H9 (cell line): ENCODE data around the gene UBAC1. TPM values are rescaled to one million over a fixed set of nuclear protein-coding genes. Genes with fewer than 3 reads are reported as not detected.
A peak's percentile ranks its signal among the peaks of the same experiment; 100 is the strongest.

Experiments
- DNase-seq: peaks from one replicate; pipeline ENCODE4 v3.0.0-alpha.2; 2017
- H2AFZ ChIP-seq: one replicate; pipeline ENCODE4 v1.6.1; 2013; ENCODE audit warnings: mild to moderate bottlenecking, low read length, control low read depth, moderate library complexity
- H2AK5ac ChIP-seq: 2 replicates; pipeline ENCODE4 v1.6.1; 2013; ENCODE audit warnings: low read length, control low read depth, mixed read lengths; ENCODE audit not compliant: insufficient read length
- H2BK120ac ChIP-seq: one replicate; pipeline ENCODE4 v1.6.1; 2013; ENCODE audit warnings: low read depth, mild to moderate bottlenecking, low read length, control low read depth, inconsistent platforms; ENCODE audit not compliant: poor library complexity, severe bottlenecking
- H2BK12ac ChIP-seq: 2 replicates; pipeline ENCODE4 v1.6.1; 2013; ENCODE audit warnings: low read length, control low read depth, mixed read lengths, low read depth; ENCODE audit not compliant: insufficient read length
- H2BK15ac ChIP-seq: 2 replicates; pipeline ENCODE4 v1.6.1; 2013; ENCODE audit warnings: low read depth, low read length, control low read depth
- H2BK20ac ChIP-seq: one replicate; pipeline ENCODE4 v1.6.1; 2013; ENCODE audit warnings: low read depth, mild to moderate bottlenecking, low read length, control low read depth, inconsistent platforms; ENCODE audit not compliant: poor library complexity, severe bottlenecking
- H2BK5ac ChIP-seq: 2 replicates; pipeline ENCODE4 v1.6.1; 2013; ENCODE audit warnings: low read length, control low read depth, mixed read lengths; ENCODE audit not compliant: insufficient read length
- H3K14ac ChIP-seq: 2 replicates; pipeline ENCODE4 v1.6.1; 2013; ENCODE audit warnings: low read length, control low read depth; ENCODE audit not compliant: insufficient read depth
- H3K18ac ChIP-seq: 2 replicates; pipeline ENCODE4 v1.6.1; 2013; ENCODE audit warnings: low read depth, mild to moderate bottlenecking, mixed read lengths, low read length, control low read depth; ENCODE audit not compliant: insufficient read length
- H3K23ac ChIP-seq: 2 replicates; pipeline ENCODE4 v1.6.1; 2013; ENCODE audit warnings: low read length, control low read depth, mixed read lengths, low read depth; ENCODE audit not compliant: insufficient read length
- H3K23me2 ChIP-seq: 2 replicates; pipeline ENCODE4 v1.6.1; 2013; ENCODE audit warnings: low read depth, mild to moderate bottlenecking, mixed read lengths, low read length, control low read depth; ENCODE audit not compliant: insufficient read length, poor library complexity, severe bottlenecking
- H3K27ac ChIP-seq: 2 replicates; pipeline ENCODE4 v1.5.1; 2013; ENCODE audit warnings: low read length, control low read depth, mixed read lengths, low read depth; ENCODE audit not compliant: insufficient read length
- H3K27me3 ChIP-seq: 2 replicates; pipeline ENCODE4 v1.6.1; 2013; ENCODE audit warnings: low read length, control low read depth, inconsistent platforms; ENCODE audit not compliant: insufficient read depth
- H3K4ac ChIP-seq: 2 replicates; pipeline ENCODE4 v1.6.1; 2013; ENCODE audit warnings: low read depth, mild to moderate bottlenecking, control low read depth, inconsistent platforms, low read length, moderate library complexity
- H3K4me1 ChIP-seq: 2 replicates; pipeline ENCODE4 v1.6.1; 2013; ENCODE audit warnings: low read length, control low read depth, inconsistent platforms; ENCODE audit not compliant: insufficient read depth
- H3K4me2 ChIP-seq: 2 replicates; pipeline ENCODE4 v1.6.1; 2013; ENCODE audit warnings: low read length, control low read depth, mixed read lengths; ENCODE audit not compliant: insufficient read length, insufficient read depth
- H3K56ac ChIP-seq: 2 replicates; pipeline ENCODE4 v1.6.1; 2013; ENCODE audit warnings: low read depth, mild to moderate bottlenecking, mixed read lengths, low read length, control low read depth; ENCODE audit not compliant: insufficient read length
- H3K79me1 ChIP-seq: 2 replicates; pipeline ENCODE4 v1.6.1; 2013; ENCODE audit warnings: low read depth, mild to moderate bottlenecking, moderate library complexity, low read length, control low read depth, inconsistent platforms; ENCODE audit not compliant: insufficient read depth, poor library complexity, severe bottlenecking
- H3K79me2 ChIP-seq: 2 replicates; pipeline ENCODE4 v1.6.1; 2013; ENCODE audit warnings: low read length, control low read depth, inconsistent platforms; ENCODE audit not compliant: insufficient read depth
- H3K9ac ChIP-seq: 2 replicates; pipeline ENCODE4 v1.6.1; 2013; ENCODE audit warnings: low read length, control low read depth, mixed read lengths; ENCODE audit not compliant: insufficient read length; ENCODE audit errors: extremely low read depth
- H3K9me3 ChIP-seq: one replicate; pipeline ENCODE4 v1.6.1; 2013; ENCODE audit warnings: low read depth, low read length, inconsistent platforms; ENCODE audit not compliant: control insufficient read depth
- H3T11ph ChIP-seq: one replicate; pipeline ENCODE4 v1.6.1; 2013; ENCODE audit warnings: mild to moderate bottlenecking, low read length, control low read depth, inconsistent platforms
- H4K20me1 ChIP-seq: one replicate; pipeline ENCODE4 v1.6.1; 2013; ENCODE audit not compliant: control insufficient read depth, insufficient read length, insufficient read depth
- H4K5ac ChIP-seq: 2 replicates; pipeline ENCODE4 v1.6.1; 2013; ENCODE audit warnings: low read depth, mild to moderate bottlenecking, mixed read lengths, low read length, control low read depth; ENCODE audit not compliant: insufficient read length
- H4K8ac ChIP-seq: replicated peaks from 2 replicates; pipeline ENCODE4 v1.6.1; 2013; ENCODE audit warnings: low read length, control low read depth, mixed read lengths, low read depth; ENCODE audit not compliant: insufficient read length
- H4K91ac ChIP-seq: 2 replicates; pipeline ENCODE4 v1.6.1; 2013; ENCODE audit warnings: low read depth, mild to moderate bottlenecking, moderate library complexity, mixed read lengths, low read length, control low read depth; ENCODE audit not compliant: insufficient read length
- H3K27ac Mint-ChIP-seq, 3 experiments: 2 replicates in 2 of 3; 3 replicates in 1 of 3; pipeline ENCODE4 v1.8.0; 2020 to 2021; ENCODE audit warnings: mixed read lengths in 3 of 3, mild to moderate bottlenecking in 1 of 3, moderate library complexity in 1 of 3
- H3K27me3 Mint-ChIP-seq: 2 replicates; pipeline ENCODE4 v1.8.0; 2021; ENCODE audit warnings: low read depth, mild to moderate bottlenecking, moderate library complexity, mixed read lengths
- H3K36me3 Mint-ChIP-seq, 3 experiments: 2 replicates in 2 of 3; 3 replicates in 1 of 3; pipeline ENCODE4 v1.8.0; 2020 to 2021; ENCODE audit warnings: low read depth in 3 of 3, mixed read lengths in 3 of 3; ENCODE audit not compliant: insufficient read depth in 1 of 3
- H3K4me1 Mint-ChIP-seq, 2 experiments: 2 replicates each; pipeline ENCODE4 v1.8.0; 2020; ENCODE audit warnings: mixed read lengths in 2 of 2
- H3K4me3 Mint-ChIP-seq, 2 experiments: 2 replicates in 1 of 2; 3 replicates in 1 of 2; pipeline ENCODE4 v1.8.0; 2020 to 2021; ENCODE audit warnings: mild to moderate bottlenecking in 2 of 2, mixed read lengths in 2 of 2, moderate library complexity in 1 of 2
- H3K9me3 Mint-ChIP-seq, 2 experiments: 2 replicates in 1 of 2; 3 replicates in 1 of 2; pipeline ENCODE4 v1.8.0; 2020; ENCODE audit warnings: mild to moderate bottlenecking in 2 of 2, mixed read lengths in 2 of 2, moderate library complexity in 1 of 2
- CTCF ChIP-seq: fragments of 200-600 bp; sonication (generic); conservative IDR thresholded peaks from 3 replicates; pipeline ENCODE4 v1.8.0; 2021; ENCODE audit warnings: antibody characterized with exemption, mild to moderate bottlenecking
- WGBS: extraction: QIAGEN DNeasy Blood & Tissue Kit; methylation state at CpG from one replicate; pipeline ENCODE4 v1.1.7; 2013; ENCODE audit warnings: missing lambda C conversion rate, low lambda C conversion rate, mixed read lengths; ENCODE audit not compliant: insufficient read length; ENCODE audit errors: extremely low coverage; 5-methylcytosine and 5-hydroxymethylcytosine counted together
- total RNA-seq: library from RNA; stranded (reverse); gene quantifications from 2 replicates; pipeline ENCODE4 v1.2.1, GENCODE V29; 2021

The UBAC1 gene
- total RNA-seq, 1 experiment from 2014 or later: 47.5 TPM

GRCh38 chr9:135903358-135903656 is 57.9 kb downstream of the UBAC1 start:
- peak overlapping the region in 1 of 2 experiments; percentile 53; a peak in 2 of 5 replicates for H3K4me3 Mint-ChIP-seq
- Histone ChIP-seq H3K18ac (no peak overlapping the region), H4K5ac (no peak overlapping the region), H3K9ac (no peak overlapping the region), H2AK5ac (no peak overlapping the region), H2BK120ac (no peak overlapping the region), H3K14ac (no peak overlapping the region), H3K4ac (no peak overlapping the region), H3K79me2 (peaks cover 70% of the 10 kb centered on the region), H3K27me3 (no peaks in the 10 kb centered on the region), H2BK15ac (no peak overlapping the region), H3K4me2 (no peak overlapping the region), H3K4me1 (no peaks in the 10 kb centered on the region; the same call in 1 of the 2 replicates), H3K56ac (no peak overlapping the region), H2BK12ac (no peak overlapping the region), H2AFZ (no peak overlapping the region), H2BK20ac (no peak overlapping the region), H3K79me1 (peaks cover 7% of the 10 kb centered on the region), H3T11ph (no peak overlapping the region), H3K9me3 (no peaks in the 10 kb centered on the region), H3K23me2 (peaks cover 12% of the 10 kb centered on the region), H4K20me1 (no peaks in the 10 kb centered on the region), H2BK5ac (no peak overlapping the region), H3K23ac (no peak overlapping the region), H4K91ac (no peak overlapping the region), H4K8ac (no peak overlapping the region), H3K27ac (no peak overlapping the region)
- H3K27me3 Mint-ChIP-seq: peaks cover under 1% of the 10 kb centered on the region; the same call in 1 of the 2 replicates
- no peak for TF ChIP-seq CTCF
- peaks cover 29 to 46% (median 38%) of the 10 kb centered on the region in 3 experiments; a peak in 6 of 7 replicates for H3K36me3 Mint-ChIP-seq
- peaks cover 37 to 45% of the 10 kb centered on the region in 2 experiments for H3K4me1 Mint-ChIP-seq
- no peak for DNase-seq
- peak overlapping the region in 1 of 3 experiments; percentile 84; a peak in 2 of 7 replicates for H3K27ac Mint-ChIP-seq
- no CpG with 5 or more reads among the region's 3 CpGs for WGBS
- H3K9me3 Mint-ChIP-seq: peaks cover 9 to 20% of the 10 kb centered on the region in 2 experiments
